ENCODE data around the gene P3R3URF. TPM values are rescaled to one million over a fixed set of nuclear protein-coding genes. Genes with fewer than 3 reads are reported as not detected.

Gene P3R3URF
- total RNA-seq, 2 experiments from 2014 or later, result not detected

DNA sequence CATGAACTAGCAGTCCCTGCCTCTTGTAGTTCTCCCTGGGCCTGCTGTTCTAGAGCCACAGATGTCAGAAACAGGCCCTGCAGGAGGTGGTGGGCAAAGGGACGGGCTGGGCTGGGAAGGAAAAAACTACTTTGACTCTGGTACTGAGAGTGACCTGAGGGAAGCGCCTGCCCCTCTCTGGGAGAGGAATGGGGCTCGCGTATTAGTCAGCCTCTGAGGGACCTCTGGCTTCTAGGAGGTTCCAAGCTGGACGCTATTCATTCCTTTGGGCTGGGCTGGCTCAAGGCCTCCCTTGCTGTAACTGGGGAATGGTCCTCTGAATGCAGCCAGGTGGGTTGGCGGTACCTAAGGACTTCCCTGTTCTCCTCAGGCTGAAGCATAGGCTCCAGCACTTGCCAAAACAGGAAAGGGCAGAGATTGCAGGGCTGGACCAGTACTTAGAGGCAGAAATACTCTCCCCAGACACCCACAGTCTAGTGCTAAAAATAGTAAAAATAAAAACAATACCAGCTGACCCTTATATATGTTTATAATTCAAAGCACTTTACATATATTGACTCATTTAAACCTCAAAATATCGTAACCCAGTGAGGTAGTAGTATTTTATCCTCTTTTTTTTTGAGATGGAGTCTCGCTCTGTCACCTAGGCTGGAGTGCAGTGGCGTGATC, 14.9 kb upstream of the P3R3URF start:
- CTCF ChIA-PET, result interaction anchor here (0.8 kb wide), 1 partner anchor 33 kb away, joined by 3 read pairs; no protein-coding TSS in a partner anchor
- Mint-ChIP-seq H3K4me3 (no peak overlapping the region), H3K9me3 (no peaks in the 10 kb centered on the region), H3K36me3 (ENCODE audit: low read depth) (peaks cover 6% of the 10 kb centered on the region), H3K4me1 (peaks cover 1% of the 10 kb centered on the region), H3K27ac (no peak overlapping the region), H3K27me3 (no peaks in the 10 kb centered on the region)
- no peak for DNase-seq
- POLR2A ChIA-PET, result no interaction called here

- POLR2A ChIA-PET, result no interaction called here
These were observed 14.3 kb upstream of the P3R3URF start for GRCh38 chr1:46190539-46190938.

DNA sequence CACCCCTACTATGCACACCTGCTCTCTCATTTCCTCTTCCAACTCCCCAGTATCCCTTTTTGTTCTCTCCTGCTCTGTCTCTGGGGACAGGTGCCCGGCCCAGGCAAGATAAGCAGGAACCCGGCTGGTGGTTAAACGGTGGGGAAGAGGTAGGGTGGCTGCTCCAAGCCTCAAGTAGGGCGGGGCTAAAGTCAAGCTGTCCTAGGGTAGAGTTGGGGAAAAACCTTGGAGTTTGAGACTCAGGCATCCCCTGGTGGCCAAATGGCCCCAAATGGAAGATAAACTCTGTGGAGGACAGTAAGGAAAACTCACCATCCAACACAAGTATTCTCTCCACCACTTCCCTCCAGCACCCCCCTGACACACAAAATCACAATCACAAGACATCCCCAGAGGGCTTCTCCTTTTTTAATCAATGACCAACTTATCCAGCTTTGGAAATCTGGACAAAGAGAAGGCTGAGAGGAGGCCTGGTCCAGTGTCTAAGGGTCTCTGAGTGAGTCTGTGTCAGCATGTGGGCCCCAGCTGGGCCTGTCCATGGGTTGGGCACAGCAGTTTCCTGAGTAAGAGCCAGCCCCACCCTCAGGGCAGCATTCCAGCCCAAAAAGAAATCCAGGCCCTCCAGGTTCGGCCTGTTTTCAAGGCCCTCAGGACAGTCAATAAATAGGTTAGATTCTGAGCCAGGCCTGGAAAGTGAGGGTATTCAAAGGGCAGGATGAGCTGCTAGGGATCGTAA, 12.2 kb upstream of the P3R3URF start:
- H3K36me3 Mint-ChIP-seq (ENCODE audit: low read depth), result peaks cover 4% of the 10 kb centered on the region
- no peaks in the 10 kb centered on the region for H3K27me3 Mint-ChIP-seq
- POLR2A ChIA-PET, result no interaction called here
- H3K4me1 Mint-ChIP-seq, result peaks cover 6% of the 10 kb centered on the region
- no peak for DNase-seq
- CTCF ChIA-PET, result interaction anchor here (0.7 kb wide), 1 partner anchor 124 kb away, joined by 3 read pairs; no protein-coding TSS in a partner anchor
- H3K9me3 Mint-ChIP-seq, result no peaks in the 10 kb centered on the region
- H3K4me3 Mint-ChIP-seq, result no peak overlapping the region
- peak overlapping the region; percentile 7 for H3K27ac Mint-ChIP-seq

More at GRCh38 chr1:46190539-46190938, 14.3 kb upstream of the P3R3URF start:
- Mint-ChIP-seq H3K4me1 (no peaks in the 10 kb centered on the region), H3K36me3 (ENCODE audit: low read depth) (peaks cover 6% of the 10 kb centered on the region), H3K27ac (no peak overlapping the region), H3K27me3 (no peaks in the 10 kb centered on the region), H3K9me3 (no peaks in the 10 kb centered on the region), H3K4me3 (no peak overlapping the region)
- no peak for DNase-seq
- CTCF ChIA-PET, result interaction anchor here (0.6 to 0.8 kb wide), 3 partner anchors 34 to 113 kb away, joined by 3 read pairs; no protein-coding TSS in a partner anchor

GRCh38 chr1:46187106-46187869, 11.0 kb upstream of the P3R3URF start:
- Mint-ChIP-seq H3K36me3 (ENCODE audit: low read depth) (no peaks in the 10 kb centered on the region), H3K4me1 (peaks cover 9% of the 10 kb centered on the region), H3K9me3 (no peaks in the 10 kb centered on the region), H3K27ac (no peak overlapping the region), H3K27me3 (no peaks in the 10 kb centered on the region), H3K4me3 (no peak overlapping the region)
- ChIA-PET CTCF (interaction anchor here (1.1 kb wide), 1 partner anchor 36 kb away, joined by 3 read pairs; no protein-coding TSS in a partner anchor), POLR2A (no interaction called here)
- no peak for DNase-seq

GRCh38 chr1:46186076-46186475, 9.8 kb upstream of the P3R3URF start:
- no peaks in the 10 kb centered on the region for H3K36me3 Mint-ChIP-seq (ENCODE audit: low read depth)
- H3K27me3 Mint-ChIP-seq, result peaks cover 3% of the 10 kb centered on the region
- CTCF ChIA-PET, result interaction anchor here (1.1 kb wide), 1 partner anchor 38 kb away, joined by 3 read pairs; no protein-coding TSS in a partner anchor
- peaks cover 14% of the 10 kb centered on the region for H3K4me1 Mint-ChIP-seq
- no peak overlapping the region for H3K27ac Mint-ChIP-seq
- POLR2A ChIA-PET, result no interaction called here
- no peaks in the 10 kb centered on the region for H3K9me3 Mint-ChIP-seq
- no peak overlapping the region for H3K4me3 Mint-ChIP-seq
- DNase-seq, result no peak

GRCh38 chr1:46184920-46185658, 8.8 kb upstream of the P3R3URF start:
- ChIA-PET POLR2A (no interaction called here), CTCF (interaction anchor here (1.5 kb wide), 2 partner anchors 12 to 19 kb away, joined by 5 read pairs; no protein-coding TSS in a partner anchor)
- DNase-seq, result no peak
- Mint-ChIP-seq H3K4me3 (no peak overlapping the region), H3K27me3 (peaks cover 3% of the 10 kb centered on the region), H3K27ac (peak overlapping the region; percentile 68), H3K36me3 (ENCODE audit: low read depth) (no peaks in the 10 kb centered on the region), H3K4me1 (peaks cover 14% of the 10 kb centered on the region), H3K9me3 (no peaks in the 10 kb centered on the region)

DNA sequence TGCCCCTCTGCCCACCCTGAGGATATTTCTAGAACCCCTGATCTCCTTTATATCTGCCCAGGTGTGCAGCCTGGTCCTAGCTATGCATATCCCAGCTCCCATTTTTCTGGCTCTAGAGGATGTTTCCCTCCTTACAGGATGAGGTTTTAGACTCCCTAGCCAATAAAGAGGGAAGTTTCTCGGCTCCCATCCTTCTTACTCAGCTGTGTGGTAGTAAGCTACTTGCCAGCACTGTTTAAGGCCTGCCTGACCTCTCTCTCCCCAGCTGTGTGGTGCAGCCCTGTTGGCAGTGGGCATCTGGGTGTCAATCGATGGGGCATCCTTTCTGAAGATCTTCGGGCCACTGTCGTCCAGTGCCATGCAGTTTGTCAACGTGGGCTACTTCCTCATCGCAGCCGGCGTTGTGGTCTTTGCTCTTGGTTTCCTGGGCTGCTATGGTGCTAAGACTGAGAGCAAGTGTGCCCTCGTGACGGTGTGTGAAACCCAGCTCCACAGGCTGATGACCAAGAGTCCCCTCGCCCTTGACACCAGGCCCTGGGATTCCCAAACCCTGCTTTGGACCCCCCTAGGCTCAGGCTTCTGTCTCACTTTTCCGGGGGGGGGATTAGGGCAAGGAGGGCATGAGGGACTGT, 7.8 kb upstream of the P3R3URF start:
- H3K4me1 Mint-ChIP-seq, result peaks cover 14% of the 10 kb centered on the region
- no peak for DNase-seq
- CTCF ChIA-PET, result interaction anchor here (0.6 to 1.5 kb wide), 4 partner anchors 11 to 484 kb away, joined by 3 to 5 read pairs (median 4); no protein-coding TSS in a partner anchor
- no peaks in the 10 kb centered on the region for H3K9me3 Mint-ChIP-seq
- H3K36me3 Mint-ChIP-seq (ENCODE audit: low read depth), result no peaks in the 10 kb centered on the region
- H3K27ac Mint-ChIP-seq, result no peak overlapping the region
- POLR2A ChIA-PET, result interaction anchor here (0.6 kb wide), 1 partner anchor 134 kb away, joined by 6 read pairs; no protein-coding TSS in a partner anchor
- H3K27me3 Mint-ChIP-seq, result peaks cover 3% of the 10 kb centered on the region
- no peak overlapping the region for H3K4me3 Mint-ChIP-seq

DNA sequence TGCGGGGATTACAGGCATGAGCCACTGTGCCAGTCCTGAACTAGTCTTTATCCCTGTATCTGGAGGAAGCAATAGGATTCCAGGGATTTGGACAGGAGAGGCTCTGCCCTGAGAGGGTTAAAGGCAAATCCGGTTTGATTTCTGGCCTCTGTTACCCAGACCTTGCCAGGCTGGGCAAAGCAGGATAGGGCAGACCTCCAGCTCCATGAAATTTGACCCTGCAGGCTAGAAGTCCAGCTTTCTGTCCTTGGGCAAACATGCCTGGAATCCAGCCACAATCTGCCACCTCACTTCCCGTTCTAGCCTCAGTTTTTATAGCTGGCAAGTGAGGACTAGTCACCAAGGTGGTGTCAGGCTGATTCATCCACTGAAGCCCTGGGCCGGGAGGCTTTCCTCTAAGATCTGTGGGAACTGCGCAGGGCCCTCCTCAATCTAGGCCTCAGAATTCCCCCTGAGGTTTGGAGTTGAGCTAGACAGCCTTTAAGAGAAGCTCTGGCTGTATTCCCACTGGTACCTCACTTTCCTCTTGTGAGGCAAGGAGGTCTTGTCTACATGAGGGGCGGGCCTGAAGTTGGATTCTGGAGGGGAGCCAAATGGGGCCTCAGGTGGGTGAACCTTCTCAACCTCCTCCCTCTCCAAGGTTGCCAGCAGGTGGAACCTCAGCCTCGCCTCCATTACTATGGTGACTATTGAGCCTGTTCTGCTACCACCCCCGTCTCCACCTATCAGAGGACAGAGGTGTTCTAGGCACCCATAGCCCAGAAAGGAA, 7.0 kb upstream of the P3R3URF start:
- ChIA-PET CTCF (interaction anchor here (0.6 to 1.6 kb wide), 4 partner anchors 11 to 483 kb away, joined by 3 to 5 read pairs (median 4); no protein-coding TSS in a partner anchor), POLR2A (interaction anchor here (0.5 to 0.6 kb wide), 2 partner anchors 133 to 276 kb away, joined by 3 to 6 read pairs; no protein-coding TSS in a partner anchor)
- Mint-ChIP-seq H3K27ac (no peak overlapping the region), H3K9me3 (no peaks in the 10 kb centered on the region), H3K4me1 (peaks cover 14% of the 10 kb centered on the region), H3K27me3 (peaks cover 3% of the 10 kb centered on the region), H3K36me3 (ENCODE audit: low read depth) (no peaks in the 10 kb centered on the region), H3K4me3 (no peak overlapping the region)
- DNase-seq, result no peak

DNA sequence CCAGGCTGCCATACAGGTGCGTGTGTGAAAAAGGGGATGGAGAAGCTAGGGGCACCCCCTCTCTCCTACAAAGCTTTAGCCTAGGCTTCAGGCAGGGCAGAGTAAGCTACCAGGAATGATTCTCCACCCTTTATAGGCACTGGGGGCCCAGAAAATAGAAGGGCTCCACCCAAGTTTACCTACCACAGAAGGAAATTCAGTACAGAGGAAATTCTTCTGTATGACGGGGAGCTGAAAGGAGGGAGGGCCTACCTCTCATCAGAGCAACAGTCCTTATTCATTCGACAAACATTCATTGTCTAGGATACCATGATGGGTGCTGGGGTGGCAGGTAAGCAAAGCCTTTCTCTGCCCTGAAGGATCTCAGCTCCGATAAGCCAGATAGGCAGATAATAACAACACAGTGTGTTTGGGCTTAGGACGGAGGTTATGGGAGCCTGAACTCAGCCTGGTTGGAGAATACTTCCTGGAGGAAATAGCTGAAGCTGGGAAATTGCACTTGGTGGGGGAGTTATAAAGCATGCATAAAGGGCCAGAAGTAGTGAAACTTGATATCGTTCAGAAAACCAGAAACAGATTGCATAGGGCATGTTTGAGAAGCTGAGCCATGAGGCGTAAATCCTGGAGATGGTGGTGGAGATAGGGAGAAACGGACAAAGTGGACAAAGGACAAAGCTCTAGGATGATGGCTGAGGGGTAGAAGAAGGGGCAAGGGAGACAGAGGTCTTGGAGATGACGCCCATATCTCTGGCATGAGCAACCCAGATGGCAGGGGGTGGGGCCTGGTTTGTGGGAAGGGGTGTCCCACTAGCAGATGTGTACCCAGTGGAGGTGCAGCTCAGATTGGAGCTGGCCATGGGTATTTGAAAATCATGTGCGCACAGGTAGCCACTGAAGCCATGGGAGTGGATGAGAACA, 5.3 kb upstream of the P3R3URF start:
- no peaks in the 10 kb centered on the region for H3K9me3 Mint-ChIP-seq
- peaks cover 14% of the 10 kb centered on the region for H3K4me1 Mint-ChIP-seq
- no peak for DNase-seq
- no peak overlapping the region for H3K4me3 Mint-ChIP-seq
- H3K27me3 Mint-ChIP-seq, result peaks cover 5% of the 10 kb centered on the region
- ChIA-PET POLR2A (interaction anchor here (0.6 kb wide), 1 partner anchor 147 kb away, joined by 5 read pairs; no protein-coding TSS in a partner anchor), CTCF (interaction anchor here (0.6 to 1.3 kb wide), 4 partner anchors 14 to 1254 kb away, joined by 3 to 5 read pairs (median 3); no protein-coding TSS in a partner anchor)
- no peaks in the 10 kb centered on the region for H3K36me3 Mint-ChIP-seq (ENCODE audit: low read depth)
- H3K27ac Mint-ChIP-seq, result peak overlapping the region; percentile 28

DNA sequence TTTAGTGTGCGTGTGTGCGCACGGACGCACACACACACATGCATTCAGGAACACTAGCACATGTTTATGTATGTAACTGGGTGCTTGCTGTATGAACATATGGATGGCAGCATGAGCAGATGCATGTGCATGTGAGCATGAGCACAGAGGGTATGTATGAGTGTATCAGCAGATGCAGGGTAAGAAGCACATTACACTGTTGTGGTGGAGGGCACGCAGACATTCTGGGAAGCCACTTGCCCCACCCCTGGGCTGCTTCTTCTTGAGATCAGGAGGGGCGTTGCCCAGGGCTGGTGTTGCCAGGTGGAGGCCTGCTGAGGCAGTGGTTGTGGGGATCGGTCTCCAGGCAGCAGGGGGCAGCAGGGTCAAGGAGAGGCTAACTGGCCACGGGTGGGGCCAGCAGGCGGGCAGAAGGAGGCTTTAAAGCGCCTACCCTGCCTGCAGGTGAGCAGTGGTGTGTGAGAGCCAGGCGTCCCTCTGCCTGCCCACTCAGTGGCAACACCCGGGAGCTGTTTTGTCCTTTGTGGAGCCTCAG, 3.9 kb upstream of the P3R3URF start:
- ChIA-PET POLR2A (no interaction called here), CTCF (interaction anchor here (1.6 kb wide), 1 partner anchor 39 kb away, joined by 4 read pairs; no protein-coding TSS in a partner anchor)
- no peak overlapping the region for H3K27ac Mint-ChIP-seq
- H3K9me3 Mint-ChIP-seq, result no peaks in the 10 kb centered on the region
- H3K36me3 Mint-ChIP-seq (ENCODE audit: low read depth), result no peaks in the 10 kb centered on the region
- H3K4me1 Mint-ChIP-seq, result peaks cover 13% of the 10 kb centered on the region
- DNase-seq, result peak; percentile 23
- H3K27me3 Mint-ChIP-seq, result peaks cover 5% of the 10 kb centered on the region
- H3K4me3 Mint-ChIP-seq, result no peak overlapping the region
